HG03469 (cell line): ENCODE results near the gene DPEP2.
A peak's percentile ranks its signal among the peaks of the same experiment; 100 is the strongest.
"Not testable (repeated sequence)": the region's sequence is repeated elsewhere in the genome, so short reads cannot be mapped to it uniquely, and the experiment has no call there.

Source experiments
- ATAC-seq: cut with Tn5 transposase; IDR thresholded peaks from one replicate; pipeline ENCODE4 v1.9.1; 2021; ENCODE audit warnings: mild to moderate bottlenecking, moderate library complexity, moderate number of reproducible peaks; ENCODE audit not compliant: unreplicated experiment

Gene DPEP2, protein sequence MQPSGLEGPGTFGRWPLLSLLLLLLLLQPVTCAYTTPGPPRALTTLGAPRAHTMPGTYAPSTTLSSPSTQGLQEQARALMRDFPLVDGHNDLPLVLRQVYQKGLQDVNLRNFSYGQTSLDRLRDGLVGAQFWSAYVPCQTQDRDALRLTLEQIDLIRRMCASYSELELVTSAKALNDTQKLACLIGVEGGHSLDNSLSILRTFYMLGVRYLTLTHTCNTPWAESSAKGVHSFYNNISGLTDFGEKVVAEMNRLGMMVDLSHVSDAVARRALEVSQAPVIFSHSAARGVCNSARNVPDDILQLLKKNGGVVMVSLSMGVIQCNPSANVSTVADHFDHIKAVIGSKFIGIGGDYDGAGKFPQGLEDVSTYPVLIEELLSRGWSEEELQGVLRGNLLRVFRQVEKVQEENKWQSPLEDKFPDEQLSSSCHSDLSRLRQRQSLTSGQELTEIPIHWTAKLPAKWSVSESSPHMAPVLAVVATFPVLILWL

DNA sequence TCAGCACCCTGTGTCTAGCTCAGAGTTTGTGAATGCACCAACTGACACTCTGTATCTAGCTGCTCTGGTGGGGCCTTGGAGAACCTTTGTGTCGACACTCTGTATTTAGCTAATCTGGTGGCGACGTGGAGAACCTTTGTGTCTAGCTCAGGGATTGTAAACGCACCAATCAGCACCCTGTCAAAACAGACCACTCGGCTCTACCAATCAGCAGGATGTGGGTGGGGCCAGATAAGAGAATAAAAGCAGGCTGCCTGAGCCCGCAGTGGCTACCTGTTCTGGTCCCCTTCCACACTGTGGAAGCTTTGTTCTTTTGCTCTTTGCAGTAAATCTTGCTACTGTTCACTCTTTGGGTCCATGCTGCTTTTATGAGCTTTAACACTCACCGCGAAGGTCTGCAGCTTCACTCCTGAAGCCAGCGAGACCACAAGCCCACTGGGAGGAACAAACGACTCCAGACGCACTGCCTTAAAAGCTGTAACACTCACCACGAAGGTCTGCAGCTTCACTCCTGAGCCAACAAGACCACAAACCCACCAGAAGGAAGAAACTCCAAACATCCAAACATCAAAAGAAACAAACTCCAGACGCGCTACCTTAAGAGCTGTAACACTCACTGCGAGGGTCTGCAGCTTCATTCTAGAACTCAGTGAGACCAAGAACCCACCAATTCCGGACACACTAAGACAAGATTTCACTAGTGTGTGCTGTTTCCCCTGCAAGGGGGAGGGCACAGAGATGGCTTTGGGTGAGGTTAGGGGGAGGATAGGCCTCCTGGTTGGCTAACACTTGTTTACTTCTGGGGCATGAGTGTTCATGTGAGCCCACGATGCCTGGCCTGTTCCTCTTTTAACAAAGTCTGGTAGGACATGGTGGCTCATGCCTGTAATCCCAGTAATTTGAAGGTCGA is at the start of gene DPEP2:
Gene DPEP2, minus strand, starts transcription at position 706 of the 910 bp plus-strand sequence. CDS start 6,272 bp downstream, outside the sequence.
- ATAC-seq: not testable (repeated sequence)

DNA sequence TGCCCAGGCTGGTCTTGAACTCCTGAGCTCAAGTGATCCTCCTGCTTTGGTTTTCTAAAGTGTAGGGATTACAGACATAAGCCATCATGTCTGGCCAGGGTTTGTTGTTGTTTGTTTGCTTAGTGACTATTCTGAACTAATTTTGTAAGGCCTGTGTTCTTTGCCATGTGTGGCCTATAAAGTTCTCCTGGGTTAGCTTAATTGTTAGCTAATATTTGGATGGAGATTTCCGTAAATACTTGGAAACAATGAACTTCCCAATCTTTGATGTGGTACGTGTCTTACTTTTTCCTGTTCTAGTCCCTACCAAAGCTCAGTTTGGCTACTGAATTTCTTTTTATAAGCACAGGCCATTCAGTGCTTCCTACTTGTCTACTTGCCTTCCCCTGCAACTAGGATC is 48.7 kb upstream of the DPEP2 start:
- no peak for ATAC-seq

DNA sequence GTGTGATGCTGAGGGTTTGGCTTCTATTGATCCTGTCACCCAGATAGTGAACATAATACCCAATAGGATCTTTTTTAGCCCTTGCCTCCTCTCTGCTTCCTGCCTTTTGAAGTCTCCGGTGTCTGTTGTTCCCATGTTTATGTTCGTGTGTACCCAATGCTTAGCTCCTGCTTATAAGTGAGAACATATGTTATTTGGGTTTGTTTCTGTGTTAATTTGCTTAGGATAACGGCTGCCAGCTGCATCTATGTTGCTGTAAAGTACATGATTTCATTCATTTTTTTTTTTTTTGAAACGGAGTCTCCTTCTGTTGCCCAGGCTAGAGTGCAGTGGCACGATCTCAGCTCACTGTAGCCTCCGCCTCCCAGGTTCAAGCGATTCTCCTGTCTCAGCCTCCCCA is 46.8 kb upstream of the DPEP2 start:
- ATAC-seq: no peak

DNA sequence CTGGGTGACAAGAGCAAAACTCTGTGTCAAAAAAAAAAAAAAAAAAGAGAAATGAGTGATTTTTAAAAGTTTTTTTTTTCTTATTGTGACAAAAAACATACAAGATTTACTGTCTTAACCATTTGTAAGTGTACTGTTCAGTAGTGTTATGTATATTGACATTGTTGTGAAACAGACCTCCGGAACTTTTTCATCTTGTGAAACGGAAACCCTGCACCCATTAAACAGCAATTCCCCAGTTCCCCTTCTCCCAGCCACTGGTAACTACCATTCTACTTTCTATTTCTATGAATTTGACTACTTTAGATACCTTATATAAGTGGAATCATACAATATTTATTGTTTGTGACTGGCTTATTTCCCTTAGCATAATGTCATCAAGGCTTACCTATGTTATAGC is 42.5 kb upstream of the DPEP2 start:
- ATAC-seq: no peak

DNA sequence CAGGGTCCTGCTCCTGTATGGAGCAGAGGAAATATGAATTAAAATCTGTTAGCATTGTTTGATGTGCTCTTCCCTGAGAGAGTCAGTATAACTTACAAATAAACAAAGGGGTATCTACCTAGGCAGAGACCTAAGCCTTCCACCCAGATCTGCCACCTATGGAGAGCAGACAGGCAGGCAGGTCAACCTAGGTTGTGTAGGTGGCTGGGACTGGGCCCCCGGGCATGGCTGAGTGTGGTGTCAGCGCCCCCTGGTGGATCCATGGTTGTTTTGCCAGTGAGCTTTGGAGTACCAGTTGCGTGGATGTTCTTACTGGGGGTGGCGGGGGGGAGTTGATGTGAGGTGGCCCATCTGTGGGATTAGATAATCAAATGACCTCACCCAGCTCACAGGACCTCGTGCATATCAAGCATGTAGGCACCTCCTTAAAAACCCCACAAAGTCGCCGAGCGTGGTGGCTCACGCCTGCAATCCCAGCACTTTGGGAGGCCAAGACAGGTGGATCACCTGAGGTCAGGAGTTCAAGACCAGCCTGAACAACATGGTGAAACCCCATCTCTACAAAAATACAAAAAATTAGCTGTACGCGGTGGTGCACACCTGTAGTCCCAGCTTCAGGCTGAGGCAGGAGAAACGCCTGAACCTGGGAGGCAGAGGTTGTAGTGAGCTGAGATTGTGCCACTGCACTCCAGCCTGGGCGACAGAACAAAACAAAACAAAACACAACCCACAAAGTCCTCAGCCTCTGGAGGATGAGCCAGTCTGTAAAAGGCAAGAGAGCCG is 41.4 kb upstream of the DPEP2 start:
- no peak for ATAC-seq

DNA sequence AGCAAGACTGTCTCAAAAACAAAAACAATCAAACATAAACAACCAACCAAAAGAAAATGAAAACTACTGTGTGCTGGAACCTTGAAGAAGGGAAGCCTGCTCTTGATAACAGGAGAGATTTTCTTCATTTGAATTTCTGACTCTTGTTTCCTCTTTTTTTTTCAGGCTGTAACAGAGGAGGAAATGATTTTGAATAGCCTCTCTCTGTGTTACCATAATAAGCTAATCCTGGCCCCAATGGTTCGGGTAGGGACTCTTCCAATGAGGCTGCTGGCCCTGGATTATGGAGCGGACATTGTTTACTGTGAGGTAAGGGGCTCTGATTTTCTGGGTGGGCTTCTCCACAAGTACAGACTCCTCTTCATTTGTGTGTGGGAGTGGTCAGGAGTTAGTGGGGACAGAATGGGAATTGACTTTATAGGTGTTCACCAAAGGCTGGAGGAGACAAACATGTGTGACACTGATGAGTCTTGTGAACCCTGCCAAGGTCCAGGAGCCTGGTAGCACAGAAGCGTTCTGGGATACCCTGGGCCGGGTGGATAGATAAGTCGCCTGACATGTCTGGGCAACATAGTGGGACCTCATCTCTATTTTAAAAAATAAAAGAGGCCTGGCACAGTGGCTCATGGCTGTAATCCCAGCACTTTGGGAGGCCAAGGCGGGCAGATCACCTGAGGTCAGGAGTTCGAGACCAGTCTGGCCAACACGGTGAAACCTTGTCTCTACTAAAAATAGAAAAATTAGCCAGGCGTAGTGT is 38.7 kb upstream of the DPEP2 start:
- ATAC-seq: no peak

DNA sequence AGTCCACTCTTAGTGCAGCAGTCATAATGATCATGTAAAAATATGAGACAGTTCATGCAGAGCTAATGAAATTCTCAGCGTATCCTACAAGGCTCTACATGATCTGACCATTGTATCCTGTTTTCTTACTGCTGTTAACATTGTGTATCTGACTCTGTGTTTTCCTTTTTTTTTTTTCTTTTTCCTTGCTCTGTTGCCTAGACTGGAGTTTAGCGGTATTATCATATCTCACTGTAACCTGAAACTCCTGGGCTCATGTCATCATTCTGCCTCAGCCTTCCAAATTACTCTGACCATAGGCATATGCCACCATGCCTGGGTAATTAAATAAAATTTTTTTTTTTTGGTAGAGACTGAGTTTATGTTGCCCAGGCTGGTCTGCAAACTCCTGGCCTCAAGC is 35.9 kb upstream of the DPEP2 start:
- no peak for ATAC-seq

DNA sequence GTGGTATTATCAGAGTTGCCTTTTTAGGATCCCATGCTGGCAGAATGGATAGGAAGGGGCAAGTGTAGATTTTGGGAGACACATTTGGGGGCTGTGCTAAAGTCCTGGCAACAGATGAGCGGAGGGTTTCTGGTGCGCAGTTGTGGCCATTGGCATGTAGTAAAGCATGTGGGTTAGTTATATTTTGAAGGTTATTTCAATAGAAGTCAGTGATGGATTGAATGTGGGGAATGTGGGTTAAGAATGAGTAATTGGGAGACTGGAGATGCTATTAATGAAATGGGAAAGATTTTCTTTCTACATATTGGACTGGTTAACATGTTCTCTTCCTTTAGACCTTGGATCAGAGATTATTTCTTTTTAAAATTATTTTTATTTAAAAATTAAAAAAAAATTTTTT is 33.8 kb upstream of the DPEP2 start:
- no peak for ATAC-seq

DNA sequence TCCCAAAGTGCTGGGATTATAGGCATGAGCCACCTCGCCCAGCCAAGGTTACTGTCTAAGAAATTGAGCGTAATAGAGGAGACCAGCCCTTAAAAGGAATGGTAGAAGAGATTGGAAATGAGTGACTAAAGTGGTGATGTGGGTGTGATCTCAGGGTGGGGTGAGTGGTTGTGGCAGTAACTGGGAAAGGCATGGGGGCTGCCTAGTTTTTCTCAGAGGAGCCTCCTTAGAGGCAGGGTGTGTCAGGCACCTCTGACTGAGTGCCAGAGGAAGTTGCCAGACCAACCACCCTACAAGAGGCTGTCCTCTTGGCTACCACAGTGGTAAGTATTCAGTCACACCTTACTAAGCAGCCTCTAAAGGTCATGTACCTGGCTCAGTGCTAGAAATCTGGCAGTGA is 32.7 kb upstream of the DPEP2 start:
- no peak for ATAC-seq

DNA sequence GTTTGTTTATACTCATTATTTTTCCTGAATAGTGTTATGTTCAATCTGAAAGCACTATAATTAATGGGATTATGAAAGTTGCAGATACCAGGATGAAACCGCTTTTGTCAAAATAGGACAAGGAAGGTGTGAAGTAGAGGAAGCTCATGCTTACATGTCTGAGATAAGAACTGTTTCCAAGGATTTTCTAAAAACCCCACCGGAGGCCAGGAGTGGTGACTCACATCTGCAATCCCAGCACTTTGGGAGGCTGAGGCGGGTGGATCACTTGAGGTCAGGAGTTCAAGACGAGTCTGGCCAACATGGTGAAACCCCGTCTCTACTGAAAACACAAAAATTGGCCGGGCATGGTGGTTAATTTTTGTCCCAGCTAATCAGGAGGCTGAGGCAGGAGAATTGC is 30.8 kb upstream of the DPEP2 start:
- ATAC-seq: not testable (repeated sequence)

DNA sequence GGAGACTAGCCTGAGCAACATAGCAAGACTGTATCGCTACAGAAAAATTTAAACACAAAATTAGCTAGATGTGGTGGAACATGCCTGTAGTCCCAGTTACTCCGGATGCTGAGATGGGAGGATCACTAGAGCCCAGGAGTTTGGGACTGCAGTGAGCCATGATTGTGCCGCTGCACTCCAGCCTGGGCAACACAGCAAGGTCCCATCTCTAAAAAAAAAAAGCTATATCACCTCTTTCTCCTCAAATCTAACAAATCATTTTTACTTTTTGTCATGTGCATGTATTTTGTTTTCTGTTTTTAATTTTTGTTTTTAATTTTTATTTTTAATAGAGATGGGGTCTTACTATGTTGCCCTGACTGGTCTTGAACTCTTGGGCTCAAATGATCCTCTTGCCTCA is 29.7 kb upstream of the DPEP2 start:
- ATAC-seq: no peak

DNA sequence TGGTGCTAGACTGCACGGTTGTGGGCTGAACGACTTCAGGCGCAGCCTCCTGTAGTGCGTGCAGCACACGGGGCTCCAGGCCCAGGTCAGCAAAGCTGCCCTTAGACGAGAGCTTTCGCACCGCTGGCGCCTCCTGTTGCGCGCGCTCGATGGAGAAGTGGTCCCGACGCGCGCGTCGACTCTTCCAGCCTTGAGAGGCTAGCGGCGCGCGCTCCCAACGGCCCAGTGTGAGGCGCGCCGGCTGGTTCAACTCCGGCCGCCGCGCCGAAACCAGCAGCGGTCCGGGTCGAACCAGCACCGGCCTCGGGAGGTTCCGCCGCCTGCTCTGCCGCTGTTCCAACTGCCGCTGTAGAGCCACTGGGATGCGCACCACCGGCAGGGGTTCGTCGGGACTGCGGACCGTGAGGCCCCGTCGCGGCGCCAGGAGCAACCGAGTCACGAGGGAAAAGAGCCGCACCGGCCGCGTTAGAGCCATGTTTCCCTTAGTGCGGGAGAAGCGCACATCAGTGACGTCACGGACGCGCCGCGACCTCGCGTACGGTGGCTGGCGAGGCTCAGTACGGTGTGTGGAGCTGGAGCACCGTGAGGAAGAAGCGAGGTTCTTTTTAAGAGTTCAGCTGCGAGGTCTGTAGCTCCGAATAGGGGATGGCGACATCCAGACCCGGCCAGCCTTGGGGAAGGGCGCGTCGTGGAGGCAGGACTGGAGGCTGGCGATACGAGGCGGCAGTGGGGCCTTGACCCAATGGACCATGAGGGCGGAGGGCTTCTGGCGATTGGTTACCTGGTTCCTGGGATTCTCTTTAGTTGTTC is 23.6 kb upstream of the DPEP2 start, which contains the start of the genes DDX28 and DUS2:
Gene DDX28, minus strand, starts transcription at position 505 of the 810 bp plus-strand sequence. Its CDS starts 30 bp downstream, at position 475.
Gene DUS2, plus strand, starts transcription at position 557 of the 810 bp plus-strand sequence. CDS start 14,740 bp downstream, outside the sequence.
- peak; percentile 57 for ATAC-seq

DNA sequence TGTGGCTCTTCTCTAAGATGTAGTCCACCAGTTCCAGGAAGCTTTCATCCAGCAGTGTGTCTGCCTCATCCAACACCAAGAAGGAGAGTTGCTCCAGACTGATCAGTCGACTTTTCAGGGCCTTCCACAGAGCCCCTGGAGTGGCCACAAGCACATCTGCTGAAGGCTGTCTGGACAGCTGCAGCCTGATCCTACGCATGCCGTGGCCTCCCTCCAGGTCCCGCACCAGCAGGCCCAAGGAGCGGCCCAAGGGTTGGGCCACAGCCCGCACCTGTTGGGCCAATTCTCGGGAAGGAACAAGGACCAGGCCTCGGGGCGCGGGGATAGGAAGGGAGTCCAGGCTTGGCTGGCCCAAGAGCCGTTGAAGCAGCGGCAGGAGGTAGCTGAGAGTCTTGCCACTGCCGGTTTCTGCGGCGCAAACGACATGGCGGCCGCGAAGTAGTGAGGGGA is 23.0 kb upstream of the DPEP2 start:
- no peak for ATAC-seq

DNA sequence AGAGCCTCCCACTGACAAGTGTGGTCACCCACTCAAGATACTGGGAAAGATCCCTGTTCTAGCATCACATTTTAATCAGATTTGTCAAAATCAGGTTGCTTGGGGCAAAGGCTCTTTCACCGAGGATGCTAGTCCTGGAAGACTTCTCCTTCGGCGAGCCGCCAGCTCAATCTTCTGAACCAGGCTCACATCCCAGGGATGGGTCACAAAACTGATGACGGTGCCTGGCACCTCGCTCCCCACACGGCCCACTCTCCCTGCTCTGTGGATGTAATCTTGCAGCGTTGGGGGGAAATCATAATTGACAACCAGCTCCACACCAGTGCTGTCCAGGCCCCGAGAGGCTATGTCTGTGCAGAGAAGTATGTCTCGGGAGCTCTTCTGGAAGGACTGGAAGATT is 22.2 kb upstream of the DPEP2 start:
- no peak for ATAC-seq

DNA sequence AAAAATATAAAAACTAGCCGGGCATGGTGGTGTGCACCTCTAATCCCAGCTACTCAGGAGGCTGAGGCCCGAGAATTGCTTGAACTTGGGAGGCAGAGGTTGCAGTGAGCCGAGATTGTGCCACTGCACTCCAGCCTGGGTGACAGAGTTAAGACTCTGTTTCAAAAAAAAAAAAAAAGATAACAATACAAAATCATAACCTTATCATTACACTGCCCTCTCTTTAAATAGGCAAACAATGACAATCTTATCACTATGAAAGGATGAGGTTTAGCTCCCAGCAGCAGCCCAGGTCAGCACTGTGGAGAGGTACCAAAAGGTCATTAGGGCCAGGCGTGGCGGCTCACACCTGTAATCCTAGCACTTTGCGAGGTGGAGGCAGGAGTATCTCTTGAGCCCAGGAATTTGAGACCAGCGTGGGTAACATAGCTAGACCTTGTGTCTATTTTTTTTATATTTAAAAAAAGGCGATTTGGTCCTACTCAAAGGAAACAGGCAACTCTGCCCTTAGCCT is 19.9 kb upstream of the DPEP2 start:
- ATAC-seq: no peak

DNA sequence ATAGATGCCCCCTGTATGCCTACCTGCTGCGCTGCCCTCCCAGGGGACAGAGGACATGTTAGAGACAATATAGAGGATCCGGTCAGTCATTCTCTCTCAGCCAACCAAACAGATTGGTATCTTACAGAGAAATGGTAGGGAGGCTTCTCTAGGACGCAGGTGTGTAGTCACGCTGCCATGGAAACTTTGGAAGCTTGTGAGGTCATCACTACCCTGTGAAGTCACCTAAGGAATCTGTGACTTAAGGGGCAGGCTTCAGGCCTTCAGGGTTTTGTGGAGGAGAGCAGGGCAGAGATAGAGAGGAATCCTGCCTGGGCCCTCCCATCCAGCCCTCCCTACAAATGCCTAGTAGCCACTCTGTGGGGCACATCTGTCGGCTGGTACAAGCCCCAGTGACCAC is 16.4 kb upstream of the DPEP2 start, which contains the start of gene DPEP2NB:
Gene DPEP2NB, minus strand, starts transcription at position 231 of the 400 bp plus-strand sequence. Its CDS starts 141 bp downstream, at position 90.
- ATAC-seq: no peak

DNA sequence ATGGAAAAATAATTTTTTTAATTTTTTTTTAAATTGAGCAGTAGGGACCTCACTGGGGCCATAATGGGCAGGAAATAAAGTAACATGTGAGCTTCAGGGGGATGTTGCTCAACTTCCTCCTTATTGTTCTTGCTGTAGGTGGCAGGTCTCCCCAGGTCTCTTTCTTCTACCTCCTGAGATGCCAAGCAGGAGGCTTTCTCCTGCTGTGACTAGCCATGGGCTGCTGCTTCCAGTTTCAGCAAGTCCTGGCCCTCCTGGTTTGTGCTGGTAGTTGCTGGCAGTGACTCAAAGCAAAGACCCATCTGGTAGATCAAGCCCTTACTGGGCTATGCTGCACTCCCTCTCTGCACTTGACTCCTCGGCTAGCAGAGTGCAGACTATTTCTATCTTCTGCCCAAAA is 14.2 kb upstream of the DPEP2 start:
- ATAC-seq: no peak

DNA sequence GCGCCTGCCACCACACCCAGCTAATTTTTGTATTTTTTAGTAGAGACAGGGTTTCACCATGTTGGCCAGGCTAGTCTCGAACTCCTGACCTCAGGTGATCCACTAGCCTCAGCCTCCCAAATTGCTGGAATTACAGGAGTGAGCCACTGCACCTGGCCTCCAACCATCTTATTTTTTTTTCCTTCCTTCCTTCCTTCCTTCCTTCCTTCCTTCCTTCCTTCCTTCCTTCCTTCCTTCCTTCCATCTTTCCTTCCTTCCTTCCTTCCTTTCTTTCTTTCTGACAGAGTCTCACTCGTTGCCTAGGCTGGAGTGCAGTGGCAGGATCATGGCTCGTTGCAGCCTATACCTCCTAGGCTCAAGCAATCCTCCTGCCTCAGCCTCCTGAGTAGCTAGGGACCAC is 10.6 kb upstream of the DPEP2 start:
- ATAC-seq: not testable (repeated sequence)
